Activated naive CD4-positive, alpha-beta T cell treated with anti-CD3 and anti-CD28 coated beads, Interleukin-2, amount 50 U/mL, for 72 hours (primary cell): ENCODE results near the gene IPO5. TPM values are rescaled to one million over a fixed set of nuclear protein-coding genes. Genes with fewer than 3 reads are reported as not detected.
A peak's percentile ranks its signal among the peaks of the same experiment; 100 is the strongest.
"Not testable (repeated sequence)": the region's sequence is repeated elsewhere in the genome, so short reads cannot be mapped to it uniquely, and the experiment has no call there.

Experiments
- ATAC-seq, 2 donors: fragments of 150-1000 bp; cut with Tn5 transposase; 2 replicates each; pipeline ENCODE4 v1.10.0; 2021; ENCODE audit warnings: mild to moderate bottlenecking in 2 of 2, moderate library complexity in 2 of 2
- DNase-seq, 2 donors: peaks; one replicate each; pipeline ENCODE4 v3.0.0; 2021 to 2022; ENCODE audit warnings: low spot score in 2 of 2
- H3K27ac Mint-ChIP-seq, 2 donors: one replicate each; pipeline ENCODE4 v1.8.0; 2022; ENCODE audit warnings: mild to moderate bottlenecking in 2 of 2, mixed read lengths in 2 of 2
- H3K36me3 Mint-ChIP-seq, 2 donors: one replicate each; pipeline ENCODE4 v1.8.0; 2022; ENCODE audit warnings: mixed read lengths in 2 of 2
- H3K9me3 Mint-ChIP-seq, 2 donors: one replicate each; pipeline ENCODE4 v1.8.0; 2022; ENCODE audit warnings: mixed read lengths in 2 of 2
- total RNA-seq, 2 donors: library from RNA; stranded (reverse); gene quantifications; one replicate each; pipeline ENCODE4 v1.2.3, GENCODE V29; 2022

Gene IPO5
- total RNA-seq, 2 donors from 2014 or later = 228 to 256 TPM

DNA sequence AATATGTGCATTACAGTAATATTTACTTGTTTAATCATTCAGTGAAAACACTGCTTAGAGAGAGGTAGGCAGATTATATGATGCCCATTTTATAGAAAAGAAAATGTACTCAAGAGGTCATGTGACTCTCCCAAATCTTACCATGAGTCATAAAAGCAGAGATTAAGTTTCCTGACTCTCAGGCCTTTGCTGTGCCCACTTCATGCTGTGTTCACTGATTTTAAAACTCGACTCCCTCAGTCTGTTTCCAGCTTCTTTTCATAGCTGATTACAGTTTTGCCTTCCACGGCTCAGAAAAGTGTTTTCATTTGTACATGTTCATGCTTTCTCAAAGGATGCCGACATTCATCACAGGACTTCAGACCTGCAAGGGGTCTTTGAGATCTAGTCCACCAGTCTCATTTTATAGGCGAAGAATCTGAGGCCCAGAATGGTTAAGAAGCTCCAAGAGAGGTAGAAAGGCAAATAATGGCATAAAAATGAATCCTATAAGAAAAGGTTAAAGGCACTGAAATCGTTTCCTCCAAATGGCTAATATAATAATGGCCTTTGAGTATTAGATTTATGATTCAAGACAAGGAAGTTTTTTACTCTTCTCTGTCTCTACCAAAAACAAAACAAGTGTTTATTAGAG is 9.0 kb upstream of the IPO5 start:
- no peaks in the 10 kb centered on the region for H3K9me3 Mint-ChIP-seq
- no peak overlapping the region for H3K27ac Mint-ChIP-seq
- DNase-seq = no peak
- no peaks in the 10 kb centered on the region for H3K36me3 Mint-ChIP-seq
- no peak for ATAC-seq

- DNase-seq (no peak), ATAC-seq (no peak)
- Mint-ChIP-seq H3K36me3 (peaks cover 4% of the 10 kb centered on the region in 2 donors), H3K27ac (no peak overlapping the region), H3K9me3 (peaks cover 3% of the 10 kb centered on the region in 2 donors)
These were observed 8.1 kb upstream of the IPO5 start for GRCh38 chr13:97945342-97945741.

DNA sequence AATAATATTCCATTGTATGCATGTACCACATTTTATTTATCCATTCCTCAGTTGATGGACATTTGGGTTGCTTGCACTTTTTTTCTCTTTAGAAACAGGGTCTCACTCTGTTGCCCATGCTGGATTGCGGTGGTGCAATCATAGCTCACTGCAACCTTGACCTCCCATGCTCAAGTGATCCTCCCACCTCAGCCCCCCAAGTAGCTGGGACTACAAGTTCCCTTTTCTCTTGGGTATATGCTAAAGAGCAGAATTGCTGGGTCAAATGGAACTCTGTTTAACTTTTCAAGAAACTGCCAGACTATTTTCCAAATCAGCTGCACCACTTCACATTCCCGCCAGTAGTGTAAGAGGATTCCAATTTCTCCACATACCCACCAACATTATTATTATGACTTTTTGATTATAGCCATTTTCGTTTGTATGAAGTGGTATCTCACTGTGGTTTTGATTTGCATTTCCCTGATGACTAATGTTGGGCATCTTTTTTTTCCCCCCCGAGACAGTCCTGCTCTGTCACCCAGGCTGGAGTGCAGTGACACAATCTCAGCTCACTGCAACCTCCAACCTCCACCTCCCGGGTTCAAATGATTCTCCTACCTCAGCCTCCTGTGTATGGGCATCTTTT is 7.6 kb upstream of the IPO5 start:
- no peak for DNase-seq
- Mint-ChIP-seq H3K9me3 (peaks cover 4 to 5% of the 10 kb centered on the region in 2 donors), H3K27ac (peak overlapping the region in 1 of 2 donors; percentile 15), H3K36me3 (peaks cover 6% of the 10 kb centered on the region in 2 donors)
- peak; percentile 45 to 52 for ATAC-seq

- Mint-ChIP-seq H3K9me3 (peaks cover 4 to 5% of the 10 kb centered on the region in 2 donors), H3K36me3 (peaks cover 6% of the 10 kb centered on the region in 2 donors), H3K27ac (no peak overlapping the region)
- no peak for ATAC-seq
- no peak for DNase-seq
These were observed 6.4 kb upstream of the IPO5 start for GRCh38 chr13:97946951-97947588.

DNA sequence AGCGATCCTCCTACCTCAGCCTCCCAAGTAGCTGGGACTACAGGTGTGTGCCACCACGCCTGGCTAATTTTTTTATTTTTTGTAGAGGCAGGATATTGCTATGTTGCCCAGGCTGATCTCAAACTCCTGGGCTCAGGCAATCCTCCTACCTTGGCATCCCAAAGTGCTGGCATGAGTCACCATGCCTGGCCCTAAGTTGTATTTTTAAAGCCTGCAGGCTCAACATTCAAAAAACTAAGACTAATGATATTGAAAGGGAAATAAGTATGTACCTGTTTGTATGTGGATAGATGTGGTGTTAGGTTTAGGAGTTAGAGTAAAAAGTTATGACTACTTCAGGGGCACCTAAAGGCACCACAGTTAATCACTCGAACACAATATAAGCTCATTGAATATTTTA is 5.4 kb upstream of the IPO5 start:
- H3K27ac Mint-ChIP-seq = no peak overlapping the region
- DNase-seq (no peak), ATAC-seq (no peak)
- H3K36me3 Mint-ChIP-seq = peaks cover 6% of the 10 kb centered on the region in 2 donors
- H3K9me3 Mint-ChIP-seq = peaks cover 4 to 5% of the 10 kb centered on the region in 2 donors

- not testable (repeated sequence) for H3K9me3 Mint-ChIP-seq, ATAC-seq, DNase-seq, H3K36me3 Mint-ChIP-seq, H3K27ac Mint-ChIP-seq
These were observed 4.2 kb upstream of the IPO5 start for GRCh38 chr13:97949316-97949715.

- DNase-seq (no peak), ATAC-seq (no peak)
- no peak overlapping the region for H3K27ac Mint-ChIP-seq
- peaks cover 4 to 5% of the 10 kb centered on the region in 2 donors for H3K9me3 Mint-ChIP-seq
- H3K36me3 Mint-ChIP-seq = peaks cover 6% of the 10 kb centered on the region in 2 donors
These were observed 2.1 kb upstream of the IPO5 start for GRCh38 chr13:97951376-97951775.

DNA sequence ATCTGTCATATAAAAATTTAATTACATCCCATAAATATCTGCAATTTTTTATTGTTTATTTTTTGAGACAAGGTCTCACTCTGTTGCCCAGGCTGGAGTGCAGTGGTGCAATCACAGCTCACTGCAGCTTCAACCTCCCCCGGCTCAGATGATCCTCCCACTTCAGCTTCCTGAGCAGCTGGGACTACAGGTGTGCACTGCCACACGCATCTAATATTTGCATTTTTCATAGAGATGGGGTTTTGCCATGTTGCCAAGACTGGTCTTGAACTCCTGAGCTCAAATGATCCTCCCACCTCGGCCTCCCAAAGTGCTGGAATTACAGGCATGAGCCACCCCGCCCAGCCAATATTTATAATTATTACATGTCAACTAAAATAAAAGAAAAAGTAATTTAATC is 644 bp upstream of the IPO5 start:
- H3K36me3 Mint-ChIP-seq, DNase-seq, H3K27ac Mint-ChIP-seq, H3K9me3 Mint-ChIP-seq, ATAC-seq: not testable (repeated sequence)

DNA sequence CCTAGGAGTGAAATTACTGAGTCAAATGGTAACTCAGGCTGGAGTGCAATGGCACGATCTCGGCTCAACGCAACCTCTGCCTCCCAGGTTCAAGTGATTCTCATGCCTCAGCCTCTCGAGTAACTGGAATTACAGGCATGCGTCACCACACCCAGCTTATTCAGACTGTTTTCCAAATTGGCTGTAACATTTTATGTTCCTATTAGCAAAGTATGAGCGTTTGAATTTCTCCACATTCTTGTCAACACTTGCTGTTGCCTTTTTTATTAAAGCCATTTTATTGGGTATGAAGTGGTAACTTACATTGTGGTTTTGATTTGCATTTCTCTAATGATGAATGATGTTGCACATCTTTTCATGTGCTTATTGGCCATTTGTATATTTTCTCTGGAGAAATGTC is 7.9 kb downstream of the IPO5 start:
- Mint-ChIP-seq H3K36me3 (no peaks in the 10 kb centered on the region), H3K27ac (no peak overlapping the region), H3K9me3 (no peaks in the 10 kb centered on the region)
- DNase-seq (no peak), ATAC-seq (no peak)

DNA sequence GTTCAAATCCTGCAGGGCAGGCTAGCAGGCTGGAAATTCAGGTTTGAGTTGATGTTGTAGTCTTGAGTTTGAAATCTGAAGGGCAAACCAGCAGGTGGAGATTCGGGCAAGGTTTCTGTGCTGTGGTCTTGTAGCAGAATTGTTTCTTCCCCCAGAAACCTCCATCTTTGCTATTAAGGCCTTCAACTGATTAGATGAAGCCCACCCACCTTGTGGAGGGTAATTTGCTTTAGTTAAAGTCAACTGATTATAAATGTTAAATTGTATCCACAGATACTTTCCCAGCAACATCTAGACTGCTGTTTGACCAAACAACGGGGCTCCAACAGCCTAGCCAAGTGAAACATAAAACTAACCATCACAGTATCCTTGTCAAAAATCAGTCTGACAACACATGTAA is 9.4 kb downstream of the IPO5 start:
- no peaks in the 10 kb centered on the region for H3K9me3 Mint-ChIP-seq
- no peaks in the 10 kb centered on the region for H3K36me3 Mint-ChIP-seq
- H3K27ac Mint-ChIP-seq = no peak overlapping the region
- ATAC-seq (no peak), DNase-seq (no peak)

DNA sequence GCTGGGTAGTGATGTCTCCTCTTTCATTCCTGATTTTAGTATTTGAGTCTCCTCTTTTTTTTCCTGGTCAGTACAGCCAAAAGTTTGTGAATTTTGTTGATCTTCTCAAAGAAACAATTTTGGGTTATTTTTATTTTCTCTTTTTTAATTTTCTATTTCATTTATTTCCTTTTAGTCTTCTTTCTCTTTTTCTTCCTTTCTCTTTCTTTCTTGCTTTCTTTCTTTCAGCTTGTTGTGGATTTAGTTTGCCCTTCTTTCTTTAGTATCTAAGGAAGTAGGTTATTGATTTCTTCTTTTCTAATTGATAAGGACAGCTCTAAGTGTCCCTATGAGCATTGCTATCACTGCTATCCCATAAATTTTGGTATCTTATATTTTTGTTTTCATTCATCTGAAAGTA is 13.8 kb downstream of the IPO5 start:
- Mint-ChIP-seq H3K27ac (no peak overlapping the region), H3K36me3 (no peaks in the 10 kb centered on the region), H3K9me3 (no peaks in the 10 kb centered on the region)
- ATAC-seq (no peak), DNase-seq (no peak)

DNA sequence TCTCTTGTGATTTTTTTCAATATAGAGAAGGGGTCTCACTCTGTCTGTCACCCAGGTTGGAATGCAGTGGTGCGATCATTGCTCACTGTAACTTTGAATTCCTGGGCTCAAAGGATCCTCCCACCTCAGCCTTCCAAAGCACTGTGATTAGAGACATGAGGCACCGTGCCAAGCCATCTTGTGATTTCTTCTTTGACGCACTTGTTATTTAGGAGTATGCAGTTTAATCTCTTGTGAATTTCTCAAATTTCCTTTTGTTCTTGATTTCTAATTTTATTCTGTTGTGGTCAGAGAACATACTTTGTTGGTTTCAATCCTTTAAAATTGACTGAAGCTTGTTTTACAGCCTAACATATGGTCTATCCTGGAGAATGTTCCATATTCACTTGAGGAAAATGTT is 14.5 kb downstream of the IPO5 start:
- H3K36me3 Mint-ChIP-seq = no peaks in the 10 kb centered on the region
- H3K27ac Mint-ChIP-seq = no peak overlapping the region
- no peaks in the 10 kb centered on the region for H3K9me3 Mint-ChIP-seq
- DNase-seq = no peak
- ATAC-seq = no peak

DNA sequence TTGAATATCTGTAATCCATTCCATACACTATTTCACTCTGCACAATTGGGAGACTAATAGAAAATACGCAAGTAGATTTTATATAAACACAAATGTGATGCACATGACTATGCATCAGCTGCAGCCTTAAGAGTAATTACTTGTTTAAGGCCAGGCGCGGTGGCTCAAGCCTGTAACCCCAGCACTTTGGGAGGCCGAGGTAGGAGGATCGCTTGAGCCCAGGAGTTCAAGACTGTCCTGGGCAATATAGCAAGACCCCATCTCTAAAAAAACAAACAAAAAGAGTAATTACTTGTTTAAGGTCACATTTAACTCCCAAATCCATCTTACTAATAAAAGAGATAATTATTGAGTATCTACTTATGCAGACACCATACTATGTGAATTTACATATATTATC is 18.0 kb downstream of the IPO5 start:
- Mint-ChIP-seq H3K9me3 (no peaks in the 10 kb centered on the region), H3K27ac (no peak overlapping the region), H3K36me3 (no peaks in the 10 kb centered on the region)
- no peak for ATAC-seq
- DNase-seq = no peak

DNA sequence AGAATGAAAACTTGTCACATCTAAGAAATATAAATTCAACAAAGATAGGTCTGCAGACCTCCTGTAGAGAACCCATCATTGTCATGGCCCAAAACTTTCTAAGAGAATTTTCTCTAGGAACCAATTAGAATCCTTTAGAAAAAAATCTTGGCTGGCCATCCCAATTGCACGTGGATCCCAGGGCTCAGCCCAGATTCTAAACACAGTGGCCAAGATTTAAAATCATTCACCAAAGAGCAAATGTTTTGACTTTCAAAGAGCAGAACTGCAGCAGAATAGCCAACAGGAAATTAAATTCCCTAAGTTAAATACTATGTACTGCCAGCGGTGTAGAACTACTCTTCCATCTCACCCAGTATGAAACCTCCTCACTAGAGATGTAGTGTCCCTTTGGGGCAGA is 21.3 kb downstream of the IPO5 start:
- Mint-ChIP-seq H3K36me3 (peaks cover 8 to 11% of the 10 kb centered on the region in 2 donors), H3K9me3 (no peaks in the 10 kb centered on the region), H3K27ac (peak overlapping the region in 1 of 2 donors; percentile 91)
- ATAC-seq = no peak
- no peak for DNase-seq

GRCh38 chr13:97975280-97975847 is 21.9 kb downstream of the IPO5 start:
- Mint-ChIP-seq H3K9me3 (no peaks in the 10 kb centered on the region), H3K27ac (peak overlapping the region; percentile 91 to 99), H3K36me3 (peaks cover 8 to 12% of the 10 kb centered on the region in 2 donors)
- ATAC-seq = no peak
- no peak for DNase-seq

DNA sequence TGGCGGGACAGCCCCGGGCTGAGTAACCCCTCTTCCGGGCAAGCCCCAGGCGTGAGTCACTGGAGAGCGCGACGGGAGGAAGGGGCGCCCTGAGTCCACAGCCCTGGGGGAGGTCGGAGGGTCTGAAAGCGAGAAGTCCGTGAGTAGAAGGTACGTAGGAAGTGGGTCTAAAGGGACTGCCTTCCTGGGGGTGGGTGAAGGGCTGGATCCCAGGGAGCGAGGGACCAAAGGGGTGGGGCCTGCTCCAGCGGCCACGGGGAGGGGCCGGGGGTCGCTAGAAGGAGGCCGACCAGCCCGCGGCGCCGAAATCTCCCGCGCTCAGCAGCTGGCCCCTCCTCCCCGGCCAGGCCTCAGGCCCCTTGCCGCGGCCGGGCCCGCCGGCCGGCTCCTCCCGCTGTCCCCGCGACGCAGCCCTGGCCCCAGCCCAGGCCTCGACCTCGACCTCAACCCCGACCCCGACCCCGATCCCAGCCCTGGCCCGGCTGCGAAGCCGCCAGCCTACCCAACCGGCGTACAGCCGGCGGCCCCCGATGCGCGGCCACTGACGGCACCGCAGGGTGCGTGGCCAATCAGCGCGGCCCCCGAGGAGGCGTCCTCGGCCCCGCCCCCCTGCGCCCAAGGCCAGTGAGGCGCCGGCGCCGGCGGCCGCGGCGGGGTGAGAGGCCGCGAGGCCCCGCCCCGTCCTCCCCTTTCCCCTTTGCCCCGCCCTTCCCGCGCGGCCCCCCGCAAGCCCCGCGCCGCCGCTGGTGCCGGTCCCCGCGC is 22.6 kb downstream of the IPO5 start:
- H3K36me3 Mint-ChIP-seq = peaks cover 8 to 12% of the 10 kb centered on the region in 2 donors
- peak overlapping the region; percentile 91 to 99 for H3K27ac Mint-ChIP-seq
- no peaks in the 10 kb centered on the region for H3K9me3 Mint-ChIP-seq
- ATAC-seq (peak; percentile 86 to 92), DNase-seq (peak; percentile 92 to 94)
